HG02870 (cell line): ENCODE results near the gene CLEC12A.
"Not testable (repeated sequence)": the region's sequence is repeated elsewhere in the genome, so short reads cannot be mapped to it uniquely, and the experiment has no call there.

Source experiments
- ATAC-seq: cut with Tn5 transposase; IDR thresholded peaks from one replicate; pipeline ENCODE4 v1.9.1; 2021; ENCODE audit warnings: mild to moderate bottlenecking, moderate library complexity; ENCODE audit not compliant: unreplicated experiment

CLEC12A gene

DNA sequence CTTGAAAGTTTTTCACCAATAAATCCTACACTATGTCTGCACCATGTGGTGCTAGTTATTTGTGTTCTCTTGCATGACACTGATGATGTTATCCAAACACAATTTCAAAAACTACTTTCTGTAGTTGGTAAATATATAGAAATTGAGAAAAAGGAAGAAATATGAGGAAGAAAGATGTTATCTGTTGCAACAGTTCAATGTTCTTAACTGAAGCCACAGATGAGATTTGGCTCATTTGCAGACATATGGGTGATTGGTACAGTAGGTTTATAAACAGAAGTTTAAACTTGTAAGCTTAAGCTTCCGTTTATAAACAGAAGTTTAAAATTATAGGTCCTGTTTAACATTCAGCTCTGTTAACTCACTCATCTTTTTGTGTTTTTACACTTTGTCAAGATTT, at the start of gene CLEC12A:
CLEC12A (plus strand) TSS at position 229 of the 400 bp plus-strand sequence. CDS start 188 bp downstream, outside the sequence.
- no peak for ATAC-seq

- ATAC-seq: no peak
These were observed 48.8 kb upstream of the CLEC12A start for GRCh38 chr12:9922429-9922828.

DNA sequence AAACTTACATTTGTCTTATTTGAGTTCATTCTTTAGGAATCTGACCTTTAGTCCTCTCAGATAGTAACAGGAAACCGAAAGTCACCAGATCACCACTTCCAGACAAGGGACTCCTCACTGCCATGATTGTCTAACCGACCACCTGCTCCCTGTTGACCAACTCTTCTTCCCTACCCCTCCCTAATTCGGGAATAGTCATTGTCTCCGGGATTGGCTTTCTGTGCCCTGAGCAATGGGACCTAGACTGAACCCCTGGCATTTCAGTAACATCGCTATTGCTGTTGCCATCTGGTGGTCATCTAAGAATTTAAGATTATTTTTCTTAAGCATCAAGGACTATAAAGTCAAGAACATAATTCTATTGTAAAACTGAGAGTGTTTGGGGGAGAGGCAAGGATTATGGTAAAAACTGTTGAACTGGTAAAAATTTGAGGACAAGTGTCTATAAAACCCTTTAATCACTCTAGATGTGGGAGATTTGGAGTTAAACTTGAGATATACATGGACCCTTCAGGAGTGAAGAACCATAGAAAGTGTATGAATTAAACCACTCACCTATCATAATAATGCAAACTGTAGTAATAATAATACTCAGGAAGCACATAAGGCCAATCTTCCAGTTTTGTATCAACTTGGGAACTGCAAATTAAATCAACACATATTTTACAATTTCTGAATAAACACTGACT, 45.4 kb upstream of the CLEC12A start:
- ATAC-seq: no peak

DNA sequence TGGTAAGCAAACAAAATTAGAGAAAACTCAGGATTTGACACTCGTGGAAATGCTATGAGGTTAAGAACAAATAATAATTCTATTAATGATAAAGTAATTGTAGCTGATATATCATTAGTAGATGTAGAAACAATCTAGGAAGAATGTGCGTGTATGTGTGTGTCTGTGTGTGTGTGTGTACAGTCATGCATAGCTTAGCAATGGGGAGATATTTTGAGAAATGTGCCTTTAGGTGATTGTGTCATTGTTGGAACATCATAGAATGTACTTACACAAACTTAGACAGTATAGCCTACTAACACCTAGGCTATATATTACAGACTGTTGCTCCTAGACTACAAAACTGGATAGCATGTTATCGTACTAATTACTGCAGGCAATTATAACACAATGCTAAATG, 44.3 kb upstream of the CLEC12A start:
- ATAC-seq: no peak

DNA sequence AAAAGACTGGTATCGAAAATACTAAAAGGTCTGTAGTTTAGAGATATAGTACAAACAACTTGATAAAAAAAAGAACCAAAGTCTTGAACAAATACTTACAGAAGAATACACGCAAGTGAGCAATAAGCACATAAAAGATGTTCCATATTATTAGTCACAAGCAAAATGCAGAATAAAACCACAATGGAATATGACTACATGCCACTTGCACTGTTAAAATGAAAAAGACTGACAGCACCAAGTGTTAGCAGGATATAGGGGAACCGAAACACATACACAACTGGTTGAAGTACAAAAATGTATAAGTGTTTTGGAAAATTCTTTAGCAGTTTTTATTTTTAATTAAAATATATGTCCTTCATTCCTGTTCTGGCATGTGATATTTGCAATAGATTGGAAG, 42.6 kb upstream of the CLEC12A start:
- no peak for ATAC-seq

- ATAC-seq: no peak
These were observed 40.0 kb upstream of the CLEC12A start for GRCh38 chr12:9931245-9931644.

- no peak for ATAC-seq
These were observed 38.9 kb upstream of the CLEC12A start, which contains the start of gene CLEC2A for GRCh38 chr12:9932270-9932669. Gene CLEC2A, minus strand, starts transcription at chr12:9932370. Its CDS starts 41 bp downstream, at chr12:9932329.

DNA sequence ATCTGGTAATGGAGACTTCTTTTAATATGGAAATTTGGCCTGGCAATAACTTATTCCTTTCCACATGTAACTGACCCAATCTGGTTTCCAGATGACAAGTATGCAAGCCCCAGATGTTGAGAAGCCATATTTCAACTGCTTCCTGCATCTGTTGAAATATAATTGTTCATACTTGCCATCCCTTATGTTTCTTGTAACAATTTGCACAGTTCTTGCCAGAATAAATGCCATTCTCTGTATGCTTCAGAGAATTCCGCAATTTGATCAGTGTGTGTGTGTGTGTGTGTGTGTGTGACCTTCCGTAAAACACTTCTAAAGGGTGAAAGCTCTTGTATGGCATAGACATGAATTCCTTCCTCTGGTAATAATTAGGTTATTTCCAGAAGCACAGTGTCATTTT, 37.3 kb upstream of the CLEC12A start:
- no peak for ATAC-seq

- ATAC-seq: no peak
These were observed 36.2 kb upstream of the CLEC12A start for GRCh38 chr12:9935026-9935425.

DNA sequence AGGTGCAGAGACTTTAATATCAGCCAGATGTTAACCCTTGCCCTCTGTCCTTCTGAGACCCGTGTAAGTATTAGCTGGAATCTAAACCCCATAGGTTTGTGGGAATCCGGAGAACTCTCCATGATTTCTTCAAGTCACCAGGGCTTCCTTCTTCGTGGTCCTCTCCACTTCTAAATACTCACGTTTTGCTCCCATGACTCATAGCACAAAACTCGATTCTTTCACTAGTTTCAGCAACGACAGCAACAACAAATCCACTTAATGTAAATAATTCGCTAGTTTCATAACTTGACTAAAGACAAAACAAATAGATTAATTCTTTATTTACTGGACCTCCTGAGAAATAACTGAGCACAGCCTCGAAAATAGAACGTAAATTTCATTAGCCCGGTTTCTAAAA, 34.6 kb upstream of the CLEC12A start:
- no peak for ATAC-seq

DNA sequence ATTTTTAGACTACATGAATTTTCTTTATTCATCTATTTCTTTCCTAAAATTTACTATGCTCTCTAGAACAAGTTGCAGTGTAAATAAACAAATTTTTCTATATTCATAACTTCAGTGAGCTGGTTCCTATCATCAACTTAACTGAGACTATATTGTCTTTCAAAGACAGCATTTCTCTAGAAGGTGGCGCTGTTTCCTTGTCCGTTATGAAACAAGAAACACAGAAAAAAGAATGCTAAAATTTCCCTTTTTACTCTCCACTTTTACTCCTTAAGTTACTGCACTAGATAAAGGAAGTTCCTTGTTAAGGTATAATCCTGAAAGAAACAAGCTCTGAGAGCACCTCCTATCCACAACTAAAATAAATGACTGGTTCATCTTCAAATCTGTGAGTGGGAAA, 30.8 kb upstream of the CLEC12A start:
- no peak for ATAC-seq

GRCh38 chr12:9941838-9942237, 29.4 kb upstream of the CLEC12A start:
- ATAC-seq: no peak

DNA sequence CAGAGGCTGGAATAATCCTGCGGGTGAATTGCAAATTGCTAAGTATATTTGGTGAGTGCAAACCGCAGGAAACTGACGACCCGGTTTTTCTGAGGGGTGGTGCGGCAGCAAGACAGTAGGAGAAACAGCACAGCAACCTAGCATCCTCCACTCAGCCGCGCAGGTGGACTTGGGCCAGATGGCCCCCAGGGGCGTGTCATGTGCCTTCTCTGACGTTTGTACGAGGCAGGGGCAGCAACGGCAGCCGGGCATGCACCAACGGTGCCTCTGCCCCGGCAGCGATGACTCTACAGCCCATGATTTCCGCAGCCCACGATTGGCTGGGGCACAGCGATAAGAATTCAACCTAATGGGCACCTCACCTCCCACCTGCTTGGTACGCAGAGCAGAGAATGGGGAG, 28.0 kb upstream of the CLEC12A start:
- no peak for ATAC-seq

- no peak for ATAC-seq
These were observed 26.8 kb upstream of the CLEC12A start for GRCh38 chr12:9944391-9944790.

- ATAC-seq: no peak
These were observed 23.5 kb upstream of the CLEC12A start for GRCh38 chr12:9947674-9948073.

GRCh38 chr12:9948606-9949296, 22.5 kb upstream of the CLEC12A start:
- ATAC-seq: peak; percentile 97

DNA sequence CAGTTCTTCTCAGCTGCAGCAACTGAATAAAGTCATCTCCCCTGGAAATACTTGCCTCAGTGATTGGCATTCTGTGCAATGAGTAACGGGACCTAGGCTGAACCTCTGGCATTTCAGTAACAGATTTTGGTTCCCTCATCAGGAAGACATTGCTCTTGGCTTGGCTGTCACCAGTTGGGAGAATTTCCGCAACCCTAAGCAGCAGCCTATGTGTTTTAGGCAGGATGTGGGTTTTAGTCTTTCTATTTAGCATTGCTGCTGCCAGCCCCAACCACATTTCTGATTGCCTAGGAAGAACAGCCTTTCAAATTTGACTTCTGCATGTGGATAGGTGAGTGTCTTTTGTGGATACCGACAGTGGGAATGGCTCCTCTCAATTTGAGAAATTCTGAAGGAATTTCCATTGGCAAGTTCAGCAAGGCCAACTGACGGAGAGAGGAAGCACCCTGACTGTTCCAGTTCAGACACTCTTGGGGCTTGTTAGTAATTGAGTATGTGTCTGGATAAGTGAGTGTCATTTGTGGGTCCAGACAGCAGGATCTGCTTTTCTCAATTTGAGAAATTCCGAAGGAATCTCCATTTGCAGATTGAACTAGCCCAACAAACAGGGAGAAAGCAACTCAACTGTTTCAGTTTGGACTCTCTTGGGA, 20.1 kb upstream of the CLEC12A start:
- ATAC-seq: no peak

DNA sequence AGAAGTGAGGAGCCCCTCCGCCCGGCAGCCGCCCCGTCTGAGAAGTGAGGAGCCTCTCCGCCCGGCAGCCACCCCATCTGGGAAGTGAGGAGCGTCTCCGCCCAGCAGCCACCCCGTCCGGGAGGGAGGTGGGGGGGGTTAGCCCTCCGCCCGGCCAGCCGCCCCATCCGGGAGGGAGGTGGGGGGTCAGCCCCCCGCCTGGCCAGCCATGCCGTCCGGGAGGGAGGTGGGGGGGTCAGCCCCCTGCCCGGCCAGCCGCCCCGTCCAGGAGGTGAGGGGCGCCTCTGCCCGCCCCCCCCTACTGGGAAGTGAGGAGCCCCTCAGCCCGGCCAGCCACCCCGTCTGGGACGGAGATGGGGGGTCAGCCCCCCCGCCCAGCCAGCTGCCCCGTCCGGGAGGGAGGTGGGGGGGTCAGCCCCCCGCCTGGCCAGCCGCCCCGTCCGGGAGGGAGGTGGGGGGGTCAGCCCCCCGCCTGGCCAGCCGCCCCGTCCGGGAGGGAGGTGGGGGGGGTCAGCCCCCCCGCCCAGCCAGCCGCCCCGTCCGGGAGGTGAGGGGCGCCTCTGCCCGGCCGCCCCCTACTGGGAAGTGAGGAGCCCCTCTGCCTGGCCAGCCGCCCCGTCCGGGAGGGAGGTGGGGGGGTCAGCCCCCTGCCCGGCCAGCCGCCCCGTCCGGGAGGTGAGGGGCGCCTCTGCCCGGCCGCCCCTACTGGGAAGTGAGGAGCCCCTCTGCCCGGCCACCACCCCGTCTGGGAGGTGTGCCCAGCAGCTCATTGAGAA, 18.1 kb upstream of the CLEC12A start:
- ATAC-seq: not testable (repeated sequence)

DNA sequence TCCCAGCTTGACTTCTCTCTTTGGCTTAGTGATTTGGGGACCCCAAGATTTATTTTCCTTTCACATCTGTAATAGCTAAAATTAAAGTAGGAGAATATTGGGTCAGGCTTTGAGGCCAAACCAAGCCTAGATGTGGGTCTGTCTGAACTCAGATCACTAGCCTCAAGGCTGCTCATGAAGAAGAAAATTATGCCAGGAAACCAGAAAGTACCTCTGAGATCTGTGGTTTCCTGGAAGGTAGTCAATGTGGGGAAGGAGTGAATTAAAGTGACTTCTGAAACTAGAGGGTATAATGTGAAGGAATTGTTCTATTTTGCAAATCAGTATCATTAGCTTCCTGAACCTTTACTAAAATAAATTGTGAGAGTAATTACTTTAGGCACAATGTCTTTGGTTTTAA, 13.4 kb upstream of the CLEC12A start:
- ATAC-seq: no peak

DNA sequence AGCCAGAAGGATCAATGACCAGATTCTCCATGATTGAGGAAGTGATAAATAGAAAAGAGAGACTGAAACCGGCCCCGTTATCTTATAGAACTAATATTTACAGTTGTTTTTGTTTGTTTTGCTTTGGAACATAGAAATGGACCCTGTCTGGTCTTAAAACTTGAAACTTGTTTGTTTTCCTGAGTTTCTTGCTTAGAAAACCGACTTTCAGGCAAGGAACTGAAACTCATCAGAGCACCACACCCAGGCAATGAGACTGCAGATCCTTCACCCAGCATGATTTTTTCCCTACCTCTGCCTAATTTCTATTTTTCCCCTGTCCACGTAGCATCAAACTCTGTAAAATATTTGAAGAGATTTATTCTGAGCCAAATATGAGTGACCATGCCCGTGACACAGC, 10.6 kb upstream of the CLEC12A start:
- ATAC-seq: no peak

GRCh38 chr12:9961106-9961505, 10.1 kb upstream of the CLEC12A start:
- ATAC-seq: no peak
